Activated CD8-positive, alpha-beta T cell treated with anti-CD3 and anti-CD28 coated beads for 36 hours (primary cell): ENCODE results near the gene CPPED1. TPM values are rescaled to one million over a fixed set of nuclear protein-coding genes. Genes with fewer than 3 reads are reported as not detected.
"Not testable (repeated sequence)": the region's sequence is repeated elsewhere in the genome, so short reads cannot be mapped to it uniquely, and the experiment has no call there.

Experiments used
- ATAC-seq: fragments of 200-7000 bp; cut with Tn5 transposase; one replicate; pipeline ENCODE4 v1.10.0; 2021; ENCODE audit warnings: mild to moderate bottlenecking, moderate library complexity
- CTCF ChIA-PET: fragments of 350-600 bp; sonication (Branson Sonifier 250); formaldehyde crosslinking; loops from one replicate; lab custom pipeline; 2021; ENCODE audit warnings: antibody characterized with exemption; lab: Charles Lee
- POLR2A ChIA-PET: fragments of 350-600 bp; sonication (Branson Sonifier 250); formaldehyde crosslinking; loops from one replicate; lab custom pipeline; 2021; ENCODE audit warnings: antibody characterized with exemption; lab: Charles Lee
- DNase-seq: peaks from one replicate; pipeline ENCODE4 v3.0.0-alpha.2; 2020
- H3K27ac Mint-ChIP-seq: one replicate; pipeline ENCODE4 v1.8.0; 2021; ENCODE audit warnings: mild to moderate bottlenecking, mixed read lengths
- H3K27me3 Mint-ChIP-seq: one replicate; pipeline ENCODE4 v1.8.0; 2021; ENCODE audit warnings: mixed read lengths
- H3K36me3 Mint-ChIP-seq: one replicate; pipeline ENCODE4 v1.8.0; 2021; ENCODE audit warnings: low read depth, mixed read lengths
- H3K4me1 Mint-ChIP-seq: one replicate; pipeline ENCODE4 v1.8.0; 2021; ENCODE audit warnings: low read depth, mixed read lengths
- H3K4me3 Mint-ChIP-seq: one replicate; pipeline ENCODE4 v1.8.0; 2021; ENCODE audit warnings: mild to moderate bottlenecking, moderate library complexity, mixed read lengths
- H3K9me3 Mint-ChIP-seq: one replicate; pipeline ENCODE4 v1.8.0; 2021; ENCODE audit warnings: mixed read lengths
- CTCF ChIP-seq: fragments of 200-600 bp; IDR thresholded peaks from one replicate; pipeline ENCODE4 v1.8.0; 2022; ENCODE audit warnings: antibody characterized with exemption, mild to moderate bottlenecking
- intact Hi-C: fragments of 100-400 bp; cut with micrococcal nuclease; formaldehyde crosslinking; loops from one replicate; pipeline ENCODE4 v1.10.0; 2022
- total RNA-seq, 2 experiments: library from RNA; stranded (reverse); gene quantifications; one replicate each; pipeline ENCODE4 v1.2.3, GENCODE V29; 2021

The CPPED1 gene
- total RNA-seq, 2 experiments from 2014 or later: 5.0 to 5.7 TPM

- Mint-ChIP-seq H3K4me1 (peaks cover 17% of the 10 kb centered on the region), H3K4me3 (no peak overlapping the region), H3K36me3 (peaks cover 4% of the 10 kb centered on the region), H3K27me3 (no peaks in the 10 kb centered on the region), H3K27ac (no peak overlapping the region), H3K9me3 (no peaks in the 10 kb centered on the region)
- no peak for TF ChIP-seq CTCF
- DNase-seq (no peak), ATAC-seq (no peak)
- ChIA-PET CTCF (no interaction called here), POLR2A (interaction anchor here (0.9 kb wide), 1 partner anchor 9 kb away, joined by 3 read pairs; no protein-coding TSS in a partner anchor)
- intact Hi-C loops: no loop called here
Measured at GRCh38 chr16:12769525-12769924, 34.2 kb downstream of the CPPED1 start.

DNA sequence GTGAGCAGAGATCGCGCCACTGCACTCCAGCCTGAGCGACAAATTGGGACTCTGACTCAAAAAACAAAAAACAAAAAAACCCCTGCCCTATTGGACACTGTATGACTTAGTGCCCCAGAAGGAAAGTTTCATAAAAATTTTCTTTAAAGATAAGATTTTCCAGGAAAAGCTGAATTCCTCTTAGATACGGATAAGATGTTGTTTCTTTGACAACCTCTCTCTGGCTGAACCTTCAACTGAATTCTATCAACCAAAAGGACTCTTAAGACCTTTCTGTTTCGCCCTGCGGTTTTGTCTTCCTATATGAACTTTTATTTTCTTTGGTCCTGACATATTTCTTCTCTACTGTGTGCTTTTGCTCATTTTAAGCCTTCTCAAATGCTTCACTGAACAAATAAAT is 35.8 kb downstream of the CPPED1 start:
- CTCF ChIA-PET: no interaction called here
- Mint-ChIP-seq H3K36me3 (peaks cover 1% of the 10 kb centered on the region), H3K4me3 (peak overlapping the region; percentile 5), H3K27ac (peak overlapping the region; percentile 48), H3K27me3 (no peaks in the 10 kb centered on the region), H3K9me3 (no peaks in the 10 kb centered on the region), H3K4me1 (peaks cover 17% of the 10 kb centered on the region)
- peak; percentile 83 for ATAC-seq
- intact Hi-C loops: no loop called here
- POLR2A ChIA-PET: interaction anchor here (1.0 kb wide), 1 partner anchor 10 kb away, joined by 3 read pairs; no protein-coding TSS in a partner anchor
- no peak for TF ChIP-seq CTCF
- peak; percentile 13 for DNase-seq

DNA sequence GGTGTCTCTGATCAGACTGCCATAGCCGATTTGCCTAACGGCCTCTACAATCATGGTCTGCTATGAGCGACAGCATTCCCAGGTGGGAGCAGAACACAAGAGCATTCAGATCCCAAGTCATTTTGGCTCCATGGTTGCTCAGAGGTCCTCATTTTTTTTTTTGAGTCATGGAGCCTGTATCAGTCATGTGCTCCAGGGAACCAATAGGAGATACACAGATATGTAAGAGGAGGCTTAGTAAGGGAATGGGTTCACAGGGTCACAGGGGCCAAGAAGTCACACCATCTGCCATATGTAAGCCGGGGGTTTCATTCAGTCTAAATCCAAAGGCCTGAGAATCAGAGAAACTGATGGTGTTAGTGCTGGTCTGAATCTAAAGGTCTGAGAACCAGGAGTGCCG is 36.8 kb downstream of the CPPED1 start:
- Mint-ChIP-seq H3K4me3 (no peak overlapping the region), H3K36me3 (peaks cover 1% of the 10 kb centered on the region), H3K4me1 (peaks cover 17% of the 10 kb centered on the region), H3K9me3 (no peaks in the 10 kb centered on the region), H3K27me3 (no peaks in the 10 kb centered on the region), H3K27ac (no peak overlapping the region)
- intact Hi-C loops: no loop called here
- ChIA-PET CTCF (no interaction called here), POLR2A (no interaction called here)
- DNase-seq (no peak), ATAC-seq (no peak)
- no peak for TF ChIP-seq CTCF

GRCh38 chr16:12766208-12766607 is 37.5 kb downstream of the CPPED1 start:
- intact Hi-C loops, H3K9me3 Mint-ChIP-seq, CTCF ChIA-PET, H3K36me3 Mint-ChIP-seq, ATAC-seq, H3K27ac Mint-ChIP-seq, H3K4me3 Mint-ChIP-seq, POLR2A ChIA-PET, H3K27me3 Mint-ChIP-seq, DNase-seq: not testable (repeated sequence)
- H3K4me1 Mint-ChIP-seq: peaks cover 17% of the 10 kb centered on the region

GRCh38 chr16:12764813-12765488 is 38.7 kb downstream of the CPPED1 start:
- Mint-ChIP-seq H3K27ac (no peak overlapping the region), H3K4me1 (peaks cover 17% of the 10 kb centered on the region), H3K27me3 (no peaks in the 10 kb centered on the region), H3K9me3 (no peaks in the 10 kb centered on the region), H3K4me3 (no peak overlapping the region), H3K36me3 (no peaks in the 10 kb centered on the region)
- POLR2A ChIA-PET: no interaction called here
- no peak for DNase-seq
- intact Hi-C loops: no loop called here
- ATAC-seq: no peak
- CTCF ChIA-PET: no interaction called here
- TF ChIP-seq CTCF: no peak
